ENCODE results near the gene HBE1. TPM values are rescaled to one million over a fixed set of nuclear protein-coding genes. Genes with fewer than 3 reads are reported as not detected.
"Not testable (repeated sequence)": the region's sequence is repeated elsewhere in the genome, so short reads cannot be mapped to it uniquely, and the experiment has no call there.

HBE1 gene
- total RNA-seq, 4 donors from 2014 or later = not detected

DNA sequence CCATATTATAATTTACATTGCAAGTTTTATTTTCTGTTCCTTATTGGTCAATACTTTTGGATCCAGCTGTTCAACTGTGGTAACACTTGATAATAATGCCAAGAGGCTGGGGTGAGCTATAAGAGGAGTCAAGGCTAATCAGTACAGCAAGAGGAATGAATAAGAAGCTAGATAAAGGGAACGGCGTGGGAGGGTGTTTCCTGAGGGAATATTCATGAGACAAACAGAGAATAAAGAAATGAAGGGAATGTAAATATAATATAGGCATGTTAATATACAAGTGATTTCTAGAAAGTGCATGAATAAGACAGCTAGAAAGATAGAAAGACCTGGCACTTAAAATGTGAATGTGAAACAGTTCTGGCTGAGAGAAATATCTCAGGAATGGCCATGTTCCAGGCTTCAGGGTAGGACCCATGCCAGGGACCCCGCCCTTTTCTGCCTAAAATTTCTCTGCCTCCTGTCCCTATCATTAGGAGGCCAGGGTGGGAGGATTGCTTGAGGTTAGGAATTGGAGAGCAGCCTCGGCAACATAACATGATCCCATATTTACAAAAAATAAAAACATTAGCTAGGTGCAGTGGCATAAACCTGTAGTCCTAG lies 28.1 kb upstream of the HBE1 start:
- intact Hi-C loops (cut with DNase I) = no loop called here
- DNase-seq (ENCODE audit: extremely low spot score) = no peak
- 61% methylated on average over 4 of the region's 4 CpGs for WGBS

DNA sequence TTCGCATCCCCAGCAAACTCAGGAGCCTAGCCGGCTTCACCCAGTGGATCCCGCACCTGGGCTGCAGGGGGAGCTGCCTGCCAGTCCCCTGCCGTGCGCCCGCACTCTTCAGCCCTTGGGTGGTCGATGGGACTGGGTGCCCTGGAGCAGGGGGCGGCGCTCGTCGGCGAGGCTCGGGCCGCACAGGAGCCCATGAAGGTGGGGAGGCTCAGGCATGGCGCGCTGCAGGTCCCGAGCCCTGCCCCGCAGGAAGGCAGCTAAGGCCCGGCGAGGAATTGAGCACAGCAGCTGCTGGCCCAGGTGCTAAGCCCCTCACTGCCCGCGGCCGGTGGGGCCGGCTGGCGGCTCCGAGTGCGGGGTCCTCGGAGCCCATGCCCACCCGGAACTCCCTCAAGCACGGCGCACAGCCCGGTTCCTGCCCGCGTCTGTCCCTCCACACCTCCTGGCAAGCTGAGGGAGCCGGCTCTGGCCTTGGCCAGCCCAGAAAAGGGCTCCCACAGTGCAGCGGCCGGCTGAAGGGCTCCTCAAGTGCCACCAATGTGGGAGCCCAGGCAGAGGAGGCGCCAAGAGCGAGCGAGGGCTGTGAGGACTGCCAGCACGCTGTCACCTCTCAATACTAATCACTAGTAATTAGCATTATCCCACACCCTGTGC lies 24.7 kb upstream of the HBE1 start:
- DNase-seq (ENCODE audit: extremely low spot score); H3K4me3 ChIP-seq; H3K36me3 ChIP-seq; intact Hi-C loops (cut with DNase I); H3K9me3 ChIP-seq; H3K27ac ChIP-seq (replicated peaks in 1 of 4); H3K27me3 ChIP-seq; H3K4me1 ChIP-seq: not testable (repeated sequence)
- 69% methylated on average over 16 of the region's 41 CpGs for WGBS

More for the DNA sequence above, 28.1 kb upstream of the HBE1 start:
- no peak overlapping the region for H3K4me3 ChIP-seq
- no peak overlapping the region for H3K27ac ChIP-seq (replicated peaks in 1 of 4)
- H3K9me3 ChIP-seq = no peaks in the 10 kb centered on the region
- H3K4me1 ChIP-seq = no peaks in the 10 kb centered on the region
- TF ChIP-seq EP300 (IDR thresholded peaks at IDR 0.05) (no peak), POLR2A (IDR thresholded peaks at IDR 0.05; ENCODE audit: low read depth) (no peak), POLR2AphosphoS5 (IDR thresholded peaks at IDR 0.05) (no peak)
- TF ChIP-seq, protein P1, sequence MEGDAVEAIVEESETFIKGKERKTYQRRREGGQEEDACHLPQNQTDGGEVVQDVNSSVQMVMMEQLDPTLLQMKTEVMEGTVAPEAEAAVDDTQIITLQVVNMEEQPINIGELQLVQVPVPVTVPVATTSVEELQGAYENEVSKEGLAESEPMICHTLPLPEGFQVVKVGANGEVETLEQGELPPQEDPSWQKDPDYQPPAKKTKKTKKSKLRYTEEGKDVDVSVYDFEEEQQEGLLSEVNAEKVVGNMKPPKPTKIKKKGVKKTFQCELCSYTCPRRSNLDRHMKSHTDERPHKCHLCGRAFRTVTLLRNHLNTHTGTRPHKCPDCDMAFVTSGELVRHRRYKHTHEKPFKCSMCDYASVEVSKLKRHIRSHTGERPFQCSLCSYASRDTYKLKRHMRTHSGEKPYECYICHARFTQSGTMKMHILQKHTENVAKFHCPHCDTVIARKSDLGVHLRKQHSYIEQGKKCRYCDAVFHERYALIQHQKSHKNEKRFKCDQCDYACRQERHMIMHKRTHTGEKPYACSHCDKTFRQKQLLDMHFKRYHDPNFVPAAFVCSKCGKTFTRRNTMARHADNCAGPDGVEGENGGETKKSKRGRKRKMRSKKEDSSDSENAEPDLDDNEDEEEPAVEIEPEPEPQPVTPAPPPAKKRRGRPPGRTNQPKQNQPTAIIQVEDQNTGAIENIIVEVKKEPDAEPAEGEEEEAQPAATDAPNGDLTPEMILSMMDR (IDR thresholded peaks at IDR 0.05) = no peak
- no peaks in the 10 kb centered on the region for H3K27me3 ChIP-seq
- no peaks in the 10 kb centered on the region for H3K36me3 ChIP-seq

- 89% methylated on average over 8 of the region's 8 CpGs for WGBS
- H3K27ac ChIP-seq (replicated peaks in 1 of 4) = no peak overlapping the region
- H3K27me3 ChIP-seq = no peaks in the 10 kb centered on the region
- H3K4me1 ChIP-seq = no peaks in the 10 kb centered on the region
- intact Hi-C loops (cut with DNase I) = no loop called here
- H3K36me3 ChIP-seq = no peaks in the 10 kb centered on the region
- H3K9me3 ChIP-seq = no peaks in the 10 kb centered on the region
- no peak overlapping the region for H3K4me3 ChIP-seq
- no peak for TF ChIP-seq POLR2A (IDR thresholded peaks at IDR 0.05; ENCODE audit: low read depth)
- TF ChIP-seq, protein P1 (IDR thresholded peaks at IDR 0.05) = no peak
- no peak for TF ChIP-seq EP300 (IDR thresholded peaks at IDR 0.05)
- no peak for TF ChIP-seq POLR2AphosphoS5 (IDR thresholded peaks at IDR 0.05)
- DNase-seq (ENCODE audit: extremely low spot score) = no peak
Measured at GRCh38 chr11:5293028-5293427, 23.3 kb upstream of the HBE1 start.

DNA sequence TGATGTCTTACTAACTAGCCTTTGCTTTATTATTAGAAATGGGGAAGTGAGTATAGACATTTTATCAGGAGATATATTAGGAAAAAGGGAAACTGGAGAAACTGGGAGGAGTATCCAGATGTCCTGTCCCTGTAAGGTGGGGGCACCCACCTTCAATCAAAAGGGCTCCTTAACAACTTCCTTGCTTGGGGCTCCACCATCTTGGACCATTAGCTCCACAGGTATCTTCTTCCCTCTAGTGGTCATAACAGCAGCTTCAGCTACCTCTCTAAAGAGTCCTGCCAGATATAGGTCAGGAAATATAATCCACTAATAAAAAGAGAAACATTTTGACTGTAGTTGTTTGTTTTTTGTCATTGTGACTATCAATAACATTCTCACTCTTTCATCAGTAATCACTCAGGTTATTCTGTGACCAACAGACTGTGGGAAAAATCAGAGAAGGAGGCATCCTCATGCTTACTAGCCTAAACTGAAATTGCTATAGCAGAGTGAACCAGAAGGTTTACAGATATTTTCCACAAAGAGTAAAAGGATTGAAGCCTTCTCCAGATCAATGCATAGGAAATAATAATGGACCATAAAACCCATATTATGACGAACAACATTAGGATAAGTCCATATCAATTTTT lies 21.6 kb upstream of the HBE1 start:
- H3K4me3 ChIP-seq = no peak overlapping the region
- H3K4me1 ChIP-seq = no peaks in the 10 kb centered on the region
- no peak overlapping the region for H3K27ac ChIP-seq (replicated peaks in 1 of 4)
- H3K36me3 ChIP-seq = no peaks in the 10 kb centered on the region
- 93% methylated on average over 1 of the region's 1 CpG for WGBS
- DNase-seq (ENCODE audit: extremely low spot score) = no peak
- TF ChIP-seq, protein P1 (IDR thresholded peaks at IDR 0.05) = peak in 1 of 3 experiments; percentile 29
- TF ChIP-seq POLR2AphosphoS5 (IDR thresholded peaks at IDR 0.05) = no peak
- no peaks in the 10 kb centered on the region for H3K9me3 ChIP-seq
- H3K27me3 ChIP-seq = no peaks in the 10 kb centered on the region
- intact Hi-C loops (cut with DNase I) = no loop called here

DNA sequence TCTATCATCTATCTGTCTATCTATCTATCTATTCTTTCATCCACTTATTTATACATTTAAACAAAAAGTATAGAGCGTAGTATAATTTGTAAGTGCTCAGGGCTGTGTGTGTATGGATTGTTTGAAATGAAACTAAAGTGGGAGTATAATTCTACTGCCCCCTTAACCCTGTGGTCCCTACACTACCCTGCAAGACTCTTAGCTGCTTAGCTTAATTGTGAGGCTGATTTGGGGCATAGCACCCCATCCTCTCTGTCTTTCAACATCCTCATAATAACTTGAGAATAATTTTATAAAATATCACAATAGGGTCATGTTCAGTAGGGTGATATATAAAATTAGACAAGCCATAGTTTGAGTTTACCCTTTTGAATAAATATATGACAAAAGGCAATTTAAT lies 20.4 kb upstream of the HBE1 start:
- H3K9me3 ChIP-seq = no peaks in the 10 kb centered on the region
- H3K27me3 ChIP-seq = no peaks in the 10 kb centered on the region
- DNase-seq (ENCODE audit: extremely low spot score) = no peak
- H3K4me1 ChIP-seq = no peaks in the 10 kb centered on the region
- no peak overlapping the region for H3K4me3 ChIP-seq
- 94% methylated on average over 1 of the region's 1 CpG for WGBS
- no peak for TF ChIP-seq EP300 (IDR thresholded peaks at IDR 0.05)
- TF ChIP-seq, protein P1 (IDR thresholded peaks at IDR 0.05) = no peak
- no peak for TF ChIP-seq POLR2AphosphoS5 (IDR thresholded peaks at IDR 0.05)
- H3K36me3 ChIP-seq = no peaks in the 10 kb centered on the region
- H3K27ac ChIP-seq (replicated peaks in 1 of 4) = no peak overlapping the region
- intact Hi-C loops (cut with DNase I) = no loop called here
